Effector memory CD8-positive, alpha-beta T cell (primary cell): ENCODE measurements around the gene FBXW4.

ENCODE experiments used
- ATAC-seq: fragments of 150-1000 bp; cut with Tn5 transposase; replicated peaks from 2 replicates; pipeline ENCODE4 v1.10.0; 2021; ENCODE audit warnings: mild to moderate bottlenecking, moderate library complexity
- DNase-seq, 3 experiments: peaks; one replicate each; pipeline ENCODE4 v3.0.0; 2021
- H3K27ac Mint-ChIP-seq, 2 donors: one replicate each; pipeline ENCODE4 v1.8.0; 2022; ENCODE audit warnings: mild to moderate bottlenecking in 2 of 2, mixed read lengths in 2 of 2, moderate library complexity in 2 of 2
- H3K27me3 Mint-ChIP-seq, 2 donors: one replicate each; pipeline ENCODE4 v1.8.0; 2022; ENCODE audit warnings: mixed read lengths in 2 of 2
- H3K36me3 Mint-ChIP-seq: one replicate; pipeline ENCODE4 v1.8.0; 2022; ENCODE audit warnings: mild to moderate bottlenecking, moderate library complexity, mixed read lengths; ENCODE audit not compliant: insufficient read depth
- H3K4me1 Mint-ChIP-seq, 2 donors: one replicate each; pipeline ENCODE4 v1.8.0; 2022; ENCODE audit warnings: low read depth in 2 of 2, mixed read lengths in 2 of 2
- H3K4me3 Mint-ChIP-seq, 2 donors: one replicate each; pipeline ENCODE4 v1.8.0; 2022; ENCODE audit warnings: mild to moderate bottlenecking in 2 of 2, mixed read lengths in 2 of 2, moderate library complexity in 2 of 2
- H3K9me3 Mint-ChIP-seq, 2 donors: one replicate each; pipeline ENCODE4 v1.8.0; 2022; ENCODE audit warnings: mixed read lengths in 2 of 2

Gene FBXW4

GRCh38 chr10:101575580-101576210 lies 119.3 kb downstream of the FBXW4 start:
- no peaks in the 10 kb centered on the region for H3K27me3 Mint-ChIP-seq
- peaks cover under 1% of the 10 kb centered on the region in 2 donors for H3K4me1 Mint-ChIP-seq
- ATAC-seq (no peak), DNase-seq (no peak)
- H3K4me3 Mint-ChIP-seq: no peak overlapping the region
- H3K9me3 Mint-ChIP-seq: no peaks in the 10 kb centered on the region
- H3K36me3 Mint-ChIP-seq: peaks cover 5% of the 10 kb centered on the region
- H3K27ac Mint-ChIP-seq: no peak overlapping the region

- Mint-ChIP-seq H3K9me3 (no peaks in the 10 kb centered on the region), H3K27me3 (peaks cover 0 to under 1% of the 10 kb centered on the region in 2 donors), H3K27ac (no peak overlapping the region)
Measured at GRCh38 chr10:101575091-101575490, 119.9 kb downstream of the FBXW4 start.

GRCh38 chr10:101573885-101574753 lies 120.9 kb downstream of the FBXW4 start:
- Mint-ChIP-seq H3K4me3 (no peak overlapping the region), H3K27ac (peak overlapping the region in 1 of 2 donors; percentile 13), H3K36me3 (no peaks in the 10 kb centered on the region), H3K9me3 (no peaks in the 10 kb centered on the region), H3K4me1 (peaks cover 5 to 12% of the 10 kb centered on the region in 2 donors), H3K27me3 (peaks cover 9 to 10% of the 10 kb centered on the region in 2 donors)
- ATAC-seq (no peak), DNase-seq (no peak)

More at GRCh38 chr10:101575091-101575490, 119.9 kb downstream of the FBXW4 start:
- peaks cover 3 to 5% of the 10 kb centered on the region in 2 donors for H3K4me1 Mint-ChIP-seq
- no peak overlapping the region for H3K4me3 Mint-ChIP-seq
- DNase-seq (no peak), ATAC-seq (no peak)
- H3K36me3 Mint-ChIP-seq: no peaks in the 10 kb centered on the region

- Mint-ChIP-seq H3K27ac (no peak overlapping the region), H3K4me1 (peaks cover 5 to 12% of the 10 kb centered on the region in 2 donors), H3K9me3 (no peaks in the 10 kb centered on the region), H3K36me3 (no peaks in the 10 kb centered on the region), H3K27me3 (peaks cover 21 to 24% of the 10 kb centered on the region in 2 donors), H3K4me3 (no peak overlapping the region)
- ATAC-seq (no peak), DNase-seq (no peak)
Measured at GRCh38 chr10:101572785-101573184, 122.2 kb downstream of the FBXW4 start.

- no peaks in the 10 kb centered on the region for H3K36me3 Mint-ChIP-seq
Measured at GRCh38 chr10:101572126-101572525, 122.8 kb downstream of the FBXW4 start.

GRCh38 chr10:101571271-101571925 lies 123.6 kb downstream of the FBXW4 start:
- Mint-ChIP-seq H3K27ac (no peak overlapping the region), H3K4me3 (peak overlapping the region in 1 of 2 donors; percentile 19), H3K4me1 (peaks cover 9 to 14% of the 10 kb centered on the region in 2 donors), H3K36me3 (no peaks in the 10 kb centered on the region), H3K9me3 (no peaks in the 10 kb centered on the region), H3K27me3 (peaks cover 34 to 38% of the 10 kb centered on the region in 2 donors)
- no peak for ATAC-seq
- DNase-seq: no peak

More at GRCh38 chr10:101572126-101572525, 122.8 kb downstream of the FBXW4 start:
- DNase-seq (no peak), ATAC-seq (no peak)
- H3K27me3 Mint-ChIP-seq: peaks cover 27 to 30% of the 10 kb centered on the region in 2 donors
- H3K4me1 Mint-ChIP-seq: peaks cover 5 to 12% of the 10 kb centered on the region in 2 donors
- H3K27ac Mint-ChIP-seq: no peak overlapping the region
- no peak overlapping the region for H3K4me3 Mint-ChIP-seq
- H3K9me3 Mint-ChIP-seq: no peaks in the 10 kb centered on the region

- H3K27me3 Mint-ChIP-seq: peaks cover 40 to 45% of the 10 kb centered on the region in 2 donors
- peak overlapping the region; percentile 74 to 77 for H3K4me3 Mint-ChIP-seq
- peak overlapping the region; percentile 41 for H3K27ac Mint-ChIP-seq
- no peaks in the 10 kb centered on the region for H3K36me3 Mint-ChIP-seq
- H3K4me1 Mint-ChIP-seq: peaks cover 9 to 17% of the 10 kb centered on the region in 2 donors
- no peak for DNase-seq
- no peak for ATAC-seq
- no peaks in the 10 kb centered on the region for H3K9me3 Mint-ChIP-seq
Measured at GRCh38 chr10:101570428-101571270, 124.3 kb downstream of the FBXW4 start.

- no peaks in the 10 kb centered on the region for H3K36me3 Mint-ChIP-seq
- peak overlapping the region; percentile 74 to 77 for H3K4me3 Mint-ChIP-seq
- peak overlapping the region in 1 of 2 donors; percentile 41 for H3K27ac Mint-ChIP-seq
- H3K9me3 Mint-ChIP-seq: no peaks in the 10 kb centered on the region
- DNase-seq (peak; percentile 77 to 82 (median 80)), ATAC-seq (peak; percentile 90)
- peaks cover 9 to 17% of the 10 kb centered on the region in 2 donors for H3K4me1 Mint-ChIP-seq
- H3K27me3 Mint-ChIP-seq: peaks cover 48 to 53% of the 10 kb centered on the region in 2 donors
Measured at GRCh38 chr10:101569622-101570427, 125.1 kb downstream of the FBXW4 start.

GRCh38 chr10:101569323-101569621 lies 125.7 kb downstream of the FBXW4 start:
- Mint-ChIP-seq H3K36me3 (no peaks in the 10 kb centered on the region), H3K27ac (no peak overlapping the region), H3K4me3 (peak overlapping the region; percentile 74 to 77), H3K27me3 (peaks cover 50 to 59% of the 10 kb centered on the region in 2 donors), H3K4me1 (peaks cover 9 to 17% of the 10 kb centered on the region in 2 donors), H3K9me3 (no peaks in the 10 kb centered on the region)
- ATAC-seq (no peak), DNase-seq (no peak)

GRCh38 chr10:101568054-101568745 lies 126.8 kb downstream of the FBXW4 start:
- peaks cover 61 to 70% of the 10 kb centered on the region in 2 donors for H3K27me3 Mint-ChIP-seq
- DNase-seq: no peak
- H3K27ac Mint-ChIP-seq: no peak overlapping the region
- no peak for ATAC-seq
- no peaks in the 10 kb centered on the region for H3K36me3 Mint-ChIP-seq
- H3K4me1 Mint-ChIP-seq: peaks cover 9 to 17% of the 10 kb centered on the region in 2 donors
- H3K4me3 Mint-ChIP-seq: peak overlapping the region; percentile 74 to 77
- H3K9me3 Mint-ChIP-seq: no peaks in the 10 kb centered on the region

GRCh38 chr10:101567165-101568006 lies 127.6 kb downstream of the FBXW4 start:
- Mint-ChIP-seq H3K4me3 (no peak overlapping the region), H3K36me3 (no peaks in the 10 kb centered on the region), H3K27ac (no peak overlapping the region), H3K4me1 (peaks cover 9 to 17% of the 10 kb centered on the region in 2 donors), H3K9me3 (no peaks in the 10 kb centered on the region), H3K27me3 (peaks cover 61 to 78% of the 10 kb centered on the region in 2 donors)
- ATAC-seq (no peak), DNase-seq (no peak)
